ENCODE measurements around the gene SULT2B1. TPM values are rescaled to one million over a fixed set of nuclear protein-coding genes. Genes with fewer than 3 reads are reported as not detected.

SULT2B1 gene
- polyA plus RNA-seq, 2 of the 4 experiments (the other 2 are of a cell fraction), result 22.2 to 34.3 TPM

DNA sequence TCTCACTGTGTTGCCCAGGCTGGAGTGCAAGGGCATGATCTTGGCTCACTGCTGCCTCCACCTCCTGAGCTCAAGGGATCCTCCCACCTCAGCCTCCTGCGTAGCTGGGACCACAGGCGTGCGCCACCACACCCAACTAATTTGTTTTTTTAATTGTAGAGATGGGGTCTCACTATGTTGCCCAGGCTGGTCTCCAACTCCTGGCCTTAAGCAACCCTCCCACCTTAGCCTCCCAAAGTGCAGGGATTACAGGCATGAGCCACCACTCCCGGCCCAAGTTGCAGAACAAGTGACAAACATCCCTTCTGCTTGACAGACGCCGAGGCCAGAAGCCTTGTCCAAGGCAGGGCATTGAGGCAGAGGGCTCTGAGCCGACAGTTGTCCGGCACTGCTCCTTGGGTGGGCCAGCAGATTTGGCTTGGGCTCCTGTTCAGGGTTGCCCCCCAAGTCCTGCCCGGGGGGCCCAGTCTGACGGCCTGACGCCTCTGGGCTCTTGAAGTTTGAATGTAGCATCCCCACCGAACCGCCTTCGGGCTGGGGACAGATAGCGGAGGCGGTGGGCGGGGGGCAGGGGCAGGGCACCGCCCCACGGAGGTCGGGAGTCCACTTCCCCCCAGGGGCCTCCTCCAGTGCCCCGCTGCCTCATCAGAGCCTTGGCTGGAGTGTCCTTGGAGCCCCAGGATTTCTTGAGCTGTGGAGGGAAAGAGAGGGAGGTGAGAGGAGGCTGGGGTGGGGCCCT lies 48.9 kb downstream of the SULT2B1 start (continued):
- TF ChIP-seq, protein P1, sequence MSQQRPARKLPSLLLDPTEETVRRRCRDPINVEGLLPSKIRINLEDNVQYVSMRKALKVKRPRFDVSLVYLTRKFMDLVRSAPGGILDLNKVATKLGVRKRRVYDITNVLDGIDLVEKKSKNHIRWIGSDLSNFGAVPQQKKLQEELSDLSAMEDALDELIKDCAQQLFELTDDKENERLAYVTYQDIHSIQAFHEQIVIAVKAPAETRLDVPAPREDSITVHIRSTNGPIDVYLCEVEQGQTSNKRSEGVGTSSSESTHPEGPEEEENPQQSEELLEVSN (IDR thresholded peaks at IDR 0.05; ENCODE audit: borderline replicate concordance, low read depth), result no peak
- no peak for TF ChIP-seq HOXB13 (CRISPR knock-in tag; IDR thresholded peaks at IDR 0.05; ENCODE audit: low read depth)
- no peak for TF ChIP-seq PHF8 (IDR thresholded peaks at IDR 0.05; ENCODE audit: borderline replicate concordance, low read depth)
- TF ChIP-seq CHD4 (IDR thresholded peaks at IDR 0.05; ENCODE audit: borderline replicate concordance), result no peak
- no peak for TF ChIP-seq CEBPB (IDR thresholded peaks at IDR 0.05)
- TF ChIP-seq, protein P2, sequence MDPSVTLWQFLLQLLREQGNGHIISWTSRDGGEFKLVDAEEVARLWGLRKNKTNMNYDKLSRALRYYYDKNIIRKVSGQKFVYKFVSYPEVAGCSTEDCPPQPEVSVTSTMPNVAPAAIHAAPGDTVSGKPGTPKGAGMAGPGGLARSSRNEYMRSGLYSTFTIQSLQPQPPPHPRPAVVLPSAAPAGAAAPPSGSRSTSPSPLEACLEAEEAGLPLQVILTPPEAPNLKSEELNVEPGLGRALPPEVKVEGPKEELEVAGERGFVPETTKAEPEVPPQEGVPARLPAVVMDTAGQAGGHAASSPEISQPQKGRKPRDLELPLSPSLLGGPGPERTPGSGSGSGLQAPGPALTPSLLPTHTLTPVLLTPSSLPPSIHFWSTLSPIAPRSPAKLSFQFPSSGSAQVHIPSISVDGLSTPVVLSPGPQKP (IDR thresholded peaks at IDR 0.05; ENCODE audit: low read depth, low read length), result no peak
- TF ChIP-seq, protein P3, sequence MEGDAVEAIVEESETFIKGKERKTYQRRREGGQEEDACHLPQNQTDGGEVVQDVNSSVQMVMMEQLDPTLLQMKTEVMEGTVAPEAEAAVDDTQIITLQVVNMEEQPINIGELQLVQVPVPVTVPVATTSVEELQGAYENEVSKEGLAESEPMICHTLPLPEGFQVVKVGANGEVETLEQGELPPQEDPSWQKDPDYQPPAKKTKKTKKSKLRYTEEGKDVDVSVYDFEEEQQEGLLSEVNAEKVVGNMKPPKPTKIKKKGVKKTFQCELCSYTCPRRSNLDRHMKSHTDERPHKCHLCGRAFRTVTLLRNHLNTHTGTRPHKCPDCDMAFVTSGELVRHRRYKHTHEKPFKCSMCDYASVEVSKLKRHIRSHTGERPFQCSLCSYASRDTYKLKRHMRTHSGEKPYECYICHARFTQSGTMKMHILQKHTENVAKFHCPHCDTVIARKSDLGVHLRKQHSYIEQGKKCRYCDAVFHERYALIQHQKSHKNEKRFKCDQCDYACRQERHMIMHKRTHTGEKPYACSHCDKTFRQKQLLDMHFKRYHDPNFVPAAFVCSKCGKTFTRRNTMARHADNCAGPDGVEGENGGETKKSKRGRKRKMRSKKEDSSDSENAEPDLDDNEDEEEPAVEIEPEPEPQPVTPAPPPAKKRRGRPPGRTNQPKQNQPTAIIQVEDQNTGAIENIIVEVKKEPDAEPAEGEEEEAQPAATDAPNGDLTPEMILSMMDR (IDR thresholded peaks at IDR 0.05), result no peak

DNA sequence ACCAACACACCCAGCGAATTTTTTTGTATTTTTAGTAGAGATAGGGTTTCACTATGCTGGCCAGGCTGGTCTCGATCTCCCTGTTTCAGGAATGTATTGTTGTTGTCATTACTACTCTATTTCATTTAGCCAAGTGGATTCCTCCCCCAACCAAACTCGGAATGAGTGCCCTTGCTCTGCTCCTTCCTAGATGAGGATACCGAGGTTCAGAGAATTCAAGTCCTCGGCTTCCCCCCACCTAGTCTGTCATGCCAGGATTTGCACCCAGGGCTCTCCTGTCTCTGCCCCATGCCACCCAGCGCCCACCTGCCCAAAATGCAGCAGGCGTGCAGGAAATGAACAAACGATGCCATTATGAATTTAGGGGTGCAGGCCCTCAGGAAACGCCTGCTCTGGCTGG lies 51.0 kb downstream of the SULT2B1 start:
- DNase-seq (ENCODE audit: low read depth in 1 of 2, low spot score in 1 of 2), result no peak
- ChIA-PET POLR2A (interaction anchor here (0.7 kb wide), 1 partner anchor 13 kb away, joined by 3 read pairs; no protein-coding TSS in a partner anchor), CTCF (interaction anchor here (0.7 to 18.9 kb wide), 2 partner anchors 14 to 15 kb away, joined by 3 to 396 read pairs; no protein-coding TSS in a partner anchor)
- ATAC-seq, result no peak
- 75% methylated on average over 9 of the region's 9 CpGs for WGBS (ENCODE audit: missing lambda C conversion rate)
- Histone ChIP-seq H3K4me3 (no peak overlapping the region), H3K4me2 (no peak overlapping the region; the same call in 2 of the 3 replicates), H3K27ac (peak overlapping the region in 1 of 2 experiments; percentile 66; a peak in 2 of 6 replicates), H3K9me3 (no peaks in the 10 kb centered on the region), H3K4me1 (peaks cover 14% of the 10 kb centered on the region)
- FAIRE-seq, result peak; percentile 73
- TF ChIP-seq, protein P1 (IDR thresholded peaks at IDR 0.05; ENCODE audit: borderline replicate concordance, low read depth), result no peak
- TF ChIP-seq FOSL2 (IDR thresholded peaks at IDR 0.05) (no peak), FOSL2 (CRISPR knock-in tag; IDR thresholded peaks at IDR 0.05) (no peak), JUNB (IDR thresholded peaks at IDR 0.05) (no peak), FOXS1 (CRISPR knock-in tag; IDR thresholded peaks at IDR 0.05) (no peak), NR3C1 (IDR thresholded peaks at IDR 0.05) (no peak), ZC3H11A (IDR thresholded peaks at IDR 0.05) (no peak), JUN (IDR thresholded peaks at IDR 0.05) (no peak), SREBF2 (IDR thresholded peaks at IDR 0.05) (no peak), CHD2 (IDR thresholded peaks at IDR 0.05; ENCODE audit: low read length, partially characterized antibody) (no peak), MAZ (IDR thresholded peaks at IDR 0.05; ENCODE audit: borderline replicate concordance, low read depth, low read length) (no peak), BHLHE40 (IDR thresholded peaks at IDR 0.05; ENCODE audit: low read depth, low read length) (no peak), HEYL (CRISPR knock-in tag; IDR thresholded peaks at IDR 0.05) (no peak)
- TF ChIP-seq, protein P4, sequence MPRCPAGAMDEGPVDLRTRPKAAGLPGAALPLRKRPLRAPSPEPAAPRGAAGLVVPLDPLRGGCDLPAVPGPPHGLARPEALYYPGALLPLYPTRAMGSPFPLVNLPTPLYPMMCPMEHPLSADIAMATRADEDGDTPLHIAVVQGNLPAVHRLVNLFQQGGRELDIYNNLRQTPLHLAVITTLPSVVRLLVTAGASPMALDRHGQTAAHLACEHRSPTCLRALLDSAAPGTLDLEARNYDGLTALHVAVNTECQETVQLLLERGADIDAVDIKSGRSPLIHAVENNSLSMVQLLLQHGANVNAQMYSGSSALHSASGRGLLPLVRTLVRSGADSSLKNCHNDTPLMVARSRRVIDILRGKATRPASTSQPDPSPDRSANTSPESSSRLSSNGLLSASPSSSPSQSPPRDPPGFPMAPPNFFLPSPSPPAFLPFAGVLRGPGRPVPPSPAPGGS (IDR thresholded peaks at IDR 0.05), result no peak

Data from A549 (cell line).